Ascending aorta (tissue), 2 donors: ENCODE results near the gene SMIM23. TPM values are rescaled to one million over a fixed set of nuclear protein-coding genes. Genes with fewer than 3 reads are reported as not detected.

Experiments used
- DNase-seq, 2 donors: peaks; one replicate each; pipeline ENCODE4 v3.0.0-alpha.2; 2019; ENCODE audit warnings: low spot score in 2 of 2
- H3K27ac ChIP-seq, 2 donors: fragments of 200-600 bp; sonication (generic); one replicate each; pipeline ENCODE4 v1.5.1; 2016 to 2017; ENCODE audit warnings: mild to moderate bottlenecking in 1 of 2
- H3K27me3 ChIP-seq: fragments of 200-600 bp; sonication (generic); one replicate; pipeline ENCODE4 v1.5.1; 2017
- H3K36me3 ChIP-seq, 2 donors: fragments of 200-600 bp; sonication (generic); one replicate each; pipeline ENCODE4 v1.5.1; 2016
- H3K4me1 ChIP-seq, 2 donors: fragments of 200-600 bp; sonication (generic); one replicate each; pipeline ENCODE4 v1.5.1; 2016 to 2017; ENCODE audit warnings: mild to moderate bottlenecking in 1 of 2
- H3K4me3 ChIP-seq, 2 donors: fragments of 200-600 bp; sonication (generic); one replicate each; pipeline ENCODE4 v1.5.1; 2016 to 2017; ENCODE audit warnings: mild to moderate bottlenecking in 1 of 2
- H3K9me3 ChIP-seq, 2 donors: fragments of 200-600 bp; sonication (generic); one replicate each; pipeline ENCODE4 v1.5.1; 2016
- CTCF ChIP-seq, 3 experiments: fragments of 200-600 bp in 2 of 3; fragments of 450-650 bp in 1 of 3; sonication (generic) in 2 of 3; IDR thresholded peaks; one replicate each; pipeline ENCODE4 v1.5.1; 2016 to 2019; ENCODE audit warnings: antibody characterized with exemption in 3 of 3, mild to moderate bottlenecking in 1 of 3, moderate library complexity in 1 of 3
- intact Hi-C: fragments of 100-400 bp; cut with DNase I; formaldehyde crosslinking; loops from one replicate; pipeline ENCODE4 v1.15.1; 2023
- total RNA-seq: library from RNA; depleted of rRNA; stranded (reverse); fragments of >200 nt; gene quantifications from one replicate; pipeline ENCODE4 v1.1.0, GENCODE V29; 2016

SMIM23 gene
- total RNA-seq, 1 donor from 2014 or later = not detected

- intact Hi-C loops = no loop called here
- TF ChIP-seq CTCF (IDR thresholded peaks at IDR 0.05) = no peak
- Histone ChIP-seq H3K4me3 (no peak overlapping the region), H3K27me3 (no peaks in the 10 kb centered on the region), H3K9me3 (peaks cover 0 to 6% of the 10 kb centered on the region in 2 donors), H3K36me3 (no peaks in the 10 kb centered on the region), H3K27ac (no peak overlapping the region), H3K4me1 (no peaks in the 10 kb centered on the region)
- DNase-seq = no peak
Observed at GRCh38 chr5:171762021-171762608, 23.5 kb upstream of the SMIM23 start.

- Histone ChIP-seq H3K9me3 (peaks cover 0 to 10% of the 10 kb centered on the region in 2 donors), H3K4me3 (no peak overlapping the region), H3K27ac (no peak overlapping the region), H3K27me3 (no peaks in the 10 kb centered on the region), H3K36me3 (no peaks in the 10 kb centered on the region), H3K4me1 (no peaks in the 10 kb centered on the region)
- no peak for DNase-seq
- intact Hi-C loops = no loop called here
- no peak for TF ChIP-seq CTCF (IDR thresholded peaks at IDR 0.05)
Observed at GRCh38 chr5:171762903-171763302, 22.7 kb upstream of the SMIM23 start.

GRCh38 chr5:171764265-171764664 lies 21.4 kb upstream of the SMIM23 start:
- peaks cover 0 to 10% of the 10 kb centered on the region in 2 donors for H3K9me3 ChIP-seq
- no peak for DNase-seq
- no peaks in the 10 kb centered on the region for H3K27me3 ChIP-seq
- intact Hi-C loops = no loop called here
- no peak for TF ChIP-seq CTCF (IDR thresholded peaks at IDR 0.05)
- H3K4me3 ChIP-seq = no peak overlapping the region
- H3K4me1 ChIP-seq = no peaks in the 10 kb centered on the region
- H3K36me3 ChIP-seq = no peaks in the 10 kb centered on the region
- no peak overlapping the region for H3K27ac ChIP-seq

DNA sequence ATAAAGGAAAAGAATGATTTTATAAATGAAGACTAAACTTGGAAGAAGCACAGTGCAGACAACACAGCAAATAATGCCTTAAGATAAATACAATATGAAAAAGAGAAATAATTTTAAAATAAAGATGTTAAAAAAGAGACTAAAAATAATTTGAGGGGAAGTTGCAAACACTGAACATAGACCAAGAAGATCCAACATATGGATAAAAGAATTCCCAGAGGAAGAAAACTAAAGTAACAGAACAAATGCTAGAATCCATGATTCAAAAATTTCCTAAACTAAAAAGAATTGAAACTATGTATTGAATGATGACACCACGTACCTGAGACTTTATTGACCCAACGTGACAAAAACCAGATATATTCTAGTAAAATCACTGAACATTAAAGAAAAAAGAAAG lies 18.7 kb upstream of the SMIM23 start:
- Histone ChIP-seq H3K36me3 (no peaks in the 10 kb centered on the region), H3K27me3 (no peaks in the 10 kb centered on the region), H3K9me3 (peaks cover 0 to 10% of the 10 kb centered on the region in 2 donors), H3K27ac (no peak overlapping the region), H3K4me1 (no peaks in the 10 kb centered on the region), H3K4me3 (no peak overlapping the region)
- TF ChIP-seq CTCF (IDR thresholded peaks at IDR 0.05) = no peak
- no peak for DNase-seq
- intact Hi-C loops = no loop called here

- TF ChIP-seq CTCF (IDR thresholded peaks at IDR 0.05) = no peak
- intact Hi-C loops = no loop called here
- Histone ChIP-seq H3K9me3 (peaks cover 0 to 10% of the 10 kb centered on the region in 2 donors), H3K4me3 (no peak overlapping the region), H3K4me1 (no peaks in the 10 kb centered on the region), H3K36me3 (no peaks in the 10 kb centered on the region), H3K27me3 (no peaks in the 10 kb centered on the region), H3K27ac (no peak overlapping the region)
- no peak for DNase-seq
Observed at GRCh38 chr5:171770153-171770552, 15.5 kb upstream of the SMIM23 start.

GRCh38 chr5:171771856-171772255 lies 13.8 kb upstream of the SMIM23 start:
- intact Hi-C loops = no loop called here
- Histone ChIP-seq H3K4me1 (no peaks in the 10 kb centered on the region), H3K9me3 (peaks cover 0 to 7% of the 10 kb centered on the region in 2 donors), H3K27ac (no peak overlapping the region), H3K4me3 (no peak overlapping the region), H3K27me3 (no peaks in the 10 kb centered on the region), H3K36me3 (no peaks in the 10 kb centered on the region)
- TF ChIP-seq CTCF (IDR thresholded peaks at IDR 0.05) = no peak
- DNase-seq = no peak
